ENCODE data around the gene DCLRE1B.

- TF ChIP-seq POLR2A (IDR thresholded peaks at IDR 0.05) = no peak
- no peak for TF ChIP-seq CTCF (IDR thresholded peaks at IDR 0.05)
Measured at GRCh38 chr1:113943028-113943811, 38.1 kb downstream of the DCLRE1B start.

All from heart left ventricle (tissue), 13 donors.